K562 (cell line): ENCODE data around the gene ANKRD11. TPM values are rescaled to one million over a fixed set of nuclear protein-coding genes. Genes with fewer than 3 reads are reported as not detected.

Experiments used
- ATAC-seq: fragments of 200-7000 bp; cut with Tn5 transposase; 3 replicates; pipeline ENCODE4 v1.9.1; 2020; ENCODE audit warnings: moderate library complexity
- BruUV-seq: library from RNA; stranded (reverse); fragments of 400-500 nt; replicated peaks from 2 replicates; lab custom pipeline; 2021; lab: Mats Ljungman, UMichigan
- CTCF ChIA-PET: fragments of 300-600 bp; formaldehyde crosslinking; extraction: SDS; loops from one replicate; lab custom pipeline; 2021; ENCODE audit warnings: low intra/inter-chr PET ratio; lab: Yijun Ruan, JAX
- POLR2A ChIA-PET: fragments of 300-600, 350-650 bp; sonication (Branson Sonifier 250); formaldehyde crosslinking; extraction: SDS; loops from one replicate; lab custom pipeline; 2021; ENCODE audit warnings: antibody characterized with exemption, inconsistent platforms; lab: Yijun Ruan, JAX
- DNase-seq, 4 experiments: peaks; one replicate each; pipeline versions ENCODE4 v3.0.0 to v3.0.0-alpha.2; 2011 to 2018; ENCODE audit warnings: low spot score in 3 of 4, mixed read lengths in 3 of 4; ENCODE audit errors: extremely low read depth in 1 of 4
- FAIRE-seq: peaks from 2 replicates; lab custom pipeline; 2011; peaks lifted over from hg19 to GRCh38; lab: Jason Lieb, UNC
- H2AFZ ChIP-seq: 2 replicates; pipeline ENCODE4 v1.6.0; 2011; ENCODE audit warnings: low read depth, low read length, control low read depth, inconsistent platforms
- H3K27ac ChIP-seq: fragments of 200-600 bp; 3 replicates; pipeline ENCODE4 v1.8.0; 2011; ENCODE audit warnings: low read depth, mild to moderate bottlenecking, control low read depth, inconsistent platforms, low read length, moderate library complexity, mixed read lengths; ENCODE audit errors: extremely low read depth
- H3K27me3 ChIP-seq, 2 experiments: fragments of 300-600 bp in 1 of 2; 2 replicates in 1 of 2; 3 replicates in 1 of 2; pipeline versions ENCODE4 v1.6.0 to v1.8.0; 2011; ENCODE audit warnings: inconsistent platforms in 2 of 2, low read length in 2 of 2, mild to moderate bottlenecking in 1 of 2, mixed read lengths in 1 of 2, moderate library complexity in 1 of 2; ENCODE audit not compliant: control insufficient read depth in 2 of 2, insufficient read depth in 2 of 2
- H3K36me3 ChIP-seq: fragments of 300-600 bp; 3 replicates; pipeline ENCODE4 v1.8.0; 2011; ENCODE audit warnings: mild to moderate bottlenecking, low read length, inconsistent platforms; ENCODE audit not compliant: control insufficient read depth, insufficient read depth
- H3K4me1 ChIP-seq, 2 experiments: fragments of 200-600 bp in 1 of 2; replicated peaks in 1 of 2; 2 replicates in 1 of 2; 3 replicates in 1 of 2; pipeline versions ENCODE4 v1.5.1 to v1.8.0; 2011; ENCODE audit warnings: inconsistent platforms in 2 of 2, low read length in 2 of 2, mild to moderate bottlenecking in 1 of 2, mixed read lengths in 1 of 2, moderate library complexity in 1 of 2; ENCODE audit not compliant: control insufficient read depth in 2 of 2, insufficient read depth in 2 of 2
- H3K4me2 ChIP-seq: 2 replicates; pipeline ENCODE4 v1.6.1; 2011; ENCODE audit warnings: low read length, control low read depth, inconsistent platforms, mixed read lengths; ENCODE audit not compliant: insufficient read depth
- H3K4me3 ChIP-seq: fragments of 200-600 bp; sonication (generic), shearing (Covaris generic); 2 replicates; pipeline ENCODE4 v1.5.1; 2016; ENCODE audit warnings: control low read depth, inconsistent platforms
- H3K79me2 ChIP-seq: fragments of 200-600 bp; 3 replicates; pipeline ENCODE4 v1.8.0; 2011; ENCODE audit warnings: low read length, inconsistent platforms; ENCODE audit not compliant: control insufficient read depth, insufficient read depth
- H3K9ac ChIP-seq, 2 experiments: 2 replicates each; pipeline versions ENCODE4 v1.6.0 to v1.6.1; 2011; ENCODE audit warnings: low read depth in 2 of 2, low read length in 2 of 2, control low read depth in 1 of 2, inconsistent platforms in 1 of 2, mild to moderate bottlenecking in 1 of 2, mixed read lengths in 1 of 2; ENCODE audit not compliant: insufficient read depth in 1 of 2
- H3K9me1 ChIP-seq: one replicate; pipeline ENCODE4 v1.6.0; 2011; ENCODE audit warnings: inconsistent platforms, mild to moderate bottlenecking, low read length, moderate library complexity; ENCODE audit not compliant: control insufficient read depth, insufficient read depth
- H3K9me3 ChIP-seq: replicated peaks from 2 replicates; pipeline ENCODE4 v1.5.1; 2011; ENCODE audit warnings: low read depth, low read length, inconsistent platforms; ENCODE audit not compliant: control insufficient read depth, insufficient read depth
- H4K20me1 ChIP-seq: replicated peaks from 2 replicates; pipeline ENCODE4 v1.6.1; 2011; ENCODE audit warnings: low read length, inconsistent platforms, mixed read lengths; ENCODE audit not compliant: control insufficient read depth, insufficient read depth
- BDP1 ChIP-seq: IDR thresholded peaks from 3 replicates; pipeline ENCODE4 v1.6.1; 2011; ENCODE audit not compliant: insufficient read length, insufficient read depth
- BRD9 ChIP-seq: fragments of 450-650 bp; IDR thresholded peaks from 2 replicates; pipeline ENCODE4 v1.6.1; 2018; ENCODE audit warnings: low read depth; ENCODE audit not compliant: partially characterized antibody
- ETV6 ChIP-seq, 3 experiments: fragments of 150-350 bp in 1 of 3; sonication (generic) in 1 of 3; formaldehyde crosslinking in 1 of 3; IDR thresholded peaks; 2 replicates each; pipeline versions ENCODE4 v1.6.1 to v1.8.0; 2014 to 2022; ENCODE audit warnings: borderline replicate concordance in 2 of 3, low read depth in 2 of 3, antibody characterized with exemption in 1 of 3, low read length in 1 of 3, mild to moderate bottlenecking in 1 of 3, missing genetic modification reagents in 1 of 3
- RBFOX2 ChIP-seq: fragments of 200-400 bp; formaldehyde crosslinking; IDR thresholded peaks from 2 replicates; pipeline ENCODE4 v1.6.1; 2017; ENCODE audit warnings: low read depth, mild to moderate bottlenecking, low read length, moderate library complexity
- TCF3 ChIP-seq: sonication (generic); formaldehyde crosslinking; IDR thresholded peaks from 2 replicates; pipeline ENCODE4 v1.4.0; 2020; ENCODE audit warnings: mild to moderate bottlenecking, missing genetic modification reagents
- TRIM28 ChIP-seq: fragments of 450-650 bp; IDR thresholded peaks from 2 replicates; pipeline ENCODE4 v1.6.1; 2017
- ZNF224 ChIP-seq: sonication (generic); formaldehyde crosslinking; IDR thresholded peaks from 2 replicates; pipeline ENCODE4 v1.8.0; 2022; ENCODE audit warnings: mild to moderate bottlenecking, missing genetic modification reagents
- WGBS: fragments of 100-300 bp; shearing (Covaris generic); methylation state at CpG from one replicate; pipeline ENCODE4 v1.1.6; 2016; ENCODE audit warnings: low coverage, mixed read lengths; ENCODE audit not compliant: insufficient coverage; ENCODE audit errors: missing lambda C conversion rate; 5-methylcytosine and 5-hydroxymethylcytosine counted together
- in situ Hi-C: fragments of 300-500 bp; cut with MboI; formaldehyde crosslinking; loops from 4 replicates; pipeline ENCODE4 v1.15.0; 2018; ENCODE audit warnings: inconsistent platforms, mixed read lengths
- intact Hi-C: fragments of 100-400 bp; cut with micrococcal nuclease; formaldehyde crosslinking; loops from 2 replicates; pipeline ENCODE4 v1.14.2; 2022
- polyA plus RNA-seq, 8 experiments: library from polyadenylated mRNA; depleted of rRNA in 4 of 8; stranded (reverse) in 5 of 8; unstranded in 3 of 8; fragments of >200 nt; fragmentation: Nextera tagmentation in 2 of 8; fragmentation: Illumina TruSeq in 1 of 8; extraction: Ambion mirVana in 2 of 8; extraction: Trizol in 1 of 8; gene quantifications; 2 replicates each; pipeline versions ENCODE4 v1.2.1 to v1.2.3, GENCODE V29; 2011 to 2014; ENCODE audit warnings: inconsistent platforms in 1 of 8, missing spikeins in 1 of 8
- total RNA-seq, 7 experiments: library from RNA; depleted of rRNA in 6 of 7; stranded (reverse); fragments of >200 nt in 6 of 7; fragmentation: Illumina TruSeq in 2 of 7; extraction: Trizol in 2 of 7; gene quantifications; 2 replicates each; pipeline versions ENCODE4 v1.2.1 to v1.2.3, GENCODE V29; 2011 to 2021; ENCODE audit warnings: low replicate concordance in 1 of 7
- TF ChIP-seq, protein P1 (sequence below): conservative IDR thresholded peaks from 2 replicates; pipeline ENCODE4 v1.6.1; 2011; ENCODE audit warnings: low read depth, mild to moderate bottlenecking, low read length; ENCODE audit not compliant: control insufficient read depth
- TF ChIP-seq, protein P2 (sequence below): sonication (generic); formaldehyde crosslinking; IDR thresholded peaks from 2 replicates; pipeline ENCODE4 v1.8.1; 2023; ENCODE audit warnings: mild to moderate bottlenecking, missing genetic modification reagents
- TF ChIP-seq, protein P3 (sequence below): fragments of 250-450 bp; sonication (Bioruptor Pico); IDR thresholded peaks from 2 replicates; pipeline ENCODE4 v1.8.0; 2022; ENCODE audit warnings: moderate library complexity, mild to moderate bottlenecking, inconsistent platforms
- TF ChIP-seq, protein P4 (sequence below): fragments of 250-450 bp; sonication (Bioruptor Pico); IDR thresholded peaks from 2 replicates; pipeline ENCODE4 v1.8.0; 2021; ENCODE audit warnings: moderate library complexity, mild to moderate bottlenecking, inconsistent platforms
- TF ChIP-seq, protein P5 (sequence below), 2 experiments: IDR thresholded peaks; 2 replicates each; pipeline ENCODE4 v1.6.1; 2012; ENCODE audit warnings: improper control_type of control experiment in 2 of 2, low read depth in 2 of 2, low read length in 2 of 2, borderline replicate concordance in 1 of 2

Gene ANKRD11
- total and polyA plus RNA-seq, 9 of the 15 experiments (the other 6 are each of a cell fraction or from before 2014, with no cell fraction given): 4.7 to 126 (median 31.7) TPM

DNA sequence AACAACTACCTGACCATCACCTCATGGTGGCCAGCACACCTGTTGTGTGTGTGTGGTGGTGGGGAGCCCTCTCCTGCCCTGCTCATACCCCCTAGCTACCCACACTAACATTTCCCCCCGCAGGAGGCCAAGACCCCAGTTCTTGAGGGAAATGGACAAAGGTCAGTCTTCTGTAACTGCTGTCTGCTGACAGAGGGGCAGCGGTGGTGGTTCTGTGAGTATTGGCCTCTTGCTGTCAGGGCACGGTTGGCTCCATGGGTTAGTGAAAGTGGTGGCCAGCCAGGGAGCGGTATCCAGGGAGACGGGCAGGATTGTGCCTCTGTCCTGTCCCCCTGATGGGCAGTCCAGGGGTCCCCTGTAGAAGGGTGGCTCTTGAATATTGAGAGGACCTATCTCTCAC, 246.7 kb downstream of the ANKRD11 start (continued):
- TF ChIP-seq, protein P1, sequence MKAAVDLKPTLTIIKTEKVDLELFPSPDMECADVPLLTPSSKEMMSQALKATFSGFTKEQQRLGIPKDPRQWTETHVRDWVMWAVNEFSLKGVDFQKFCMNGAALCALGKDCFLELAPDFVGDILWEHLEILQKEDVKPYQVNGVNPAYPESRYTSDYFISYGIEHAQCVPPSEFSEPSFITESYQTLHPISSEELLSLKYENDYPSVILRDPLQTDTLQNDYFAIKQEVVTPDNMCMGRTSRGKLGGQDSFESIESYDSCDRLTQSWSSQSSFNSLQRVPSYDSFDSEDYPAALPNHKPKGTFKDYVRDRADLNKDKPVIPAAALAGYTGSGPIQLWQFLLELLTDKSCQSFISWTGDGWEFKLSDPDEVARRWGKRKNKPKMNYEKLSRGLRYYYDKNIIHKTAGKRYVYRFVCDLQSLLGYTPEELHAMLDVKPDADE: no peak
- TF ChIP-seq BDP1: no peak

DNA sequence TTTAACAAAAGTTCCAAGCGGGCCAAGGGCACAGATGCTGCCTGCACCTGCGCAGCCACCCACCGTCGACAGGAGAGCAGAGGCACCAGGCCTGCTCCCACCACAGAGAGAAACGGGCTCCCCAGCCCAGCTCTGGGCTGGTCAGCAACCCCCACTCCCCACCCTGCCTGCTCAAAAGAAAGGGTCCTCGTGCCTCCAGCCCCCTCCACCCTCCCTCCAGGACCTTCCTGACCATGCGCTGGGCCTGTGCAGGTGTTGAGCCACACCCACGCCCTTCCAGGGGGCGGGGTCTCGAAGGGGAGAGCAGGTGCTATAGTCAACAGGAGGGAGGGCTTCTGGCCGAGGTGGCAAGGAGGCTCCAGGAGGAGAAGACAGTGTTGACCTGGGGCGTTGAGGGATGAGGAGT, 247.6 kb downstream of the ANKRD11 start:
- peaks cover 4% of the 10 kb centered on the region for H3K9me3 ChIP-seq
- no peaks in the 10 kb centered on the region for H3K9me1 ChIP-seq
- H4K20me1 ChIP-seq: no peaks in the 10 kb centered on the region
- in situ Hi-C loops: no loop called here
- no peak for DNase-seq
- no peak for ATAC-seq
- no peak overlapping the region for H2AFZ ChIP-seq
- no peak for FAIRE-seq
- no peak overlapping the region for H3K4me3 ChIP-seq
- no peak overlapping the region for H3K27ac ChIP-seq
- BruUV-seq: no TSS peak
- H3K79me2 ChIP-seq: peaks cover 7% of the 10 kb centered on the region
- H3K4me2 ChIP-seq: no peak overlapping the region
- peaks cover 0 to 39% of the 10 kb centered on the region in 2 experiments; a peak in 3 of 5 replicates for H3K4me1 ChIP-seq
- no peaks in the 10 kb centered on the region for H3K36me3 ChIP-seq
- intact Hi-C loops: no loop called here
- H3K27me3 ChIP-seq: no peaks in the 10 kb centered on the region
- peak overlapping the region in 1 of 2 experiments; percentile 68; a peak in 2 of 4 replicates for H3K9ac ChIP-seq
- POLR2A ChIA-PET: interaction anchor here (1.2 kb wide), 1 partner anchor 83 kb away, joined by 3 read pairs; no protein-coding TSS in a partner anchor
- 53% methylated on average over 9 of the region's 12 CpGs for whole genome bisulfite sequencing
- CTCF ChIA-PET: no interaction called here
- TF ChIP-seq BRD9 (no peak), TRIM28 (no peak), ETV6 (IDR thresholded peaks at IDR 0.05; ENCODE audit: borderline replicate concordance in 1 of 2, low read depth in 2 of 2, low read length in 1 of 2) (no peak), ETV6 (CRISPR knock-in tag; IDR thresholded peaks at IDR 0.05; ENCODE audit: borderline replicate concordance) (no peak), ZNF224 (CRISPR knock-in tag) (no peak), RBFOX2 (peak; percentile 33; the same call in 1 of the 2 replicates), TCF3 (CRISPR knock-in tag) (no peak)
- TF ChIP-seq, protein P2, sequence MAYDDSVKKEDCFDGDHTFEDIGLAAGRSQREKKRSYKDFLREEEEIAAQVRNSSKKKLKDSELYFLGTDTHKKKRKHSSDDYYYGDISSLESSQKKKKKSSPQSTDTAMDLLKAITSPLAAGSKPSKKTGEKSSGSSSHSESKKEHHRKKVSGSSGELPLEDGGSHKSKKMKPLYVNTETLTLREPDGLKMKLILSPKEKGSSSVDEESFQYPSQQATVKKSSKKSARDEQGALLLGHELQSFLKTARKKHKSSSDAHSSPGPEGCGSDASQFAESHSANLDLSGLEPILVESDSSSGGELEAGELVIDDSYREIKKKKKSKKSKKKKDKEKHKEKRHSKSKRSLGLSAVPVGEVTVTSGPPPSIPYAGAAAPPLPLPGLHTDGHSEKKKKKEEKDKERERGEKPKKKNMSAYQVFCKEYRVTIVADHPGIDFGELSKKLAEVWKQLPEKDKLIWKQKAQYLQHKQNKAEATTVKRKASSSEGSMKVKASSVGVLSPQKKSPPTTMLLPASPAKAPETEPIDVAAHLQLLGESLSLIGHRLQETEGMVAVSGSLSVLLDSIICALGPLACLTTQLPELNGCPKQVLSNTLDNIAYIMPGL (CRISPR knock-in tag): no peak
- TF ChIP-seq, protein P3, sequence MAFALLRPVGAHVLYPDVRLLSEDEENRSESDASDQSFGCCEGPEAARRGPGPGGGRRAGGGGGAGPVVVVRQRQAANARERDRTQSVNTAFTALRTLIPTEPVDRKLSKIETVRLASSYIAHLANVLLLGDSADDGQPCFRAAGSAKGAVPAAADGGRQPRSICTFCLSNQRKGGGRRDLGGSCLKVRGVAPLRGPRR (CRISPR knock-in tag): no peak
- TF ChIP-seq, protein P4, sequence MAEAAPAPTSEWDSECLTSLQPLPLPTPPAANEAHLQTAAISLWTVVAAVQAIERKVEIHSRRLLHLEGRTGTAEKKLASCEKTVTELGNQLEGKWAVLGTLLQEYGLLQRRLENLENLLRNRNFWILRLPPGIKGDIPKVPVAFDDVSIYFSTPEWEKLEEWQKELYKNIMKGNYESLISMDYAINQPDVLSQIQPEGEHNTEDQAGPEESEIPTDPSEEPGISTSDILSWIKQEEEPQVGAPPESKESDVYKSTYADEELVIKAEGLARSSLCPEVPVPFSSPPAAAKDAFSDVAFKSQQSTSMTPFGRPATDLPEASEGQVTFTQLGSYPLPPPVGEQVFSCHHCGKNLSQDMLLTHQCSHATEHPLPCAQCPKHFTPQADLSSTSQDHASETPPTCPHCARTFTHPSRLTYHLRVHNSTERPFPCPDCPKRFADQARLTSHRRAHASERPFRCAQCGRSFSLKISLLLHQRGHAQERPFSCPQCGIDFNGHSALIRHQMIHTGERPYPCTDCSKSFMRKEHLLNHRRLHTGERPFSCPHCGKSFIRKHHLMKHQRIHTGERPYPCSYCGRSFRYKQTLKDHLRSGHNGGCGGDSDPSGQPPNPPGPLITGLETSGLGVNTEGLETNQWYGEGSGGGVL: no peak
- TF ChIP-seq, protein P5, sequence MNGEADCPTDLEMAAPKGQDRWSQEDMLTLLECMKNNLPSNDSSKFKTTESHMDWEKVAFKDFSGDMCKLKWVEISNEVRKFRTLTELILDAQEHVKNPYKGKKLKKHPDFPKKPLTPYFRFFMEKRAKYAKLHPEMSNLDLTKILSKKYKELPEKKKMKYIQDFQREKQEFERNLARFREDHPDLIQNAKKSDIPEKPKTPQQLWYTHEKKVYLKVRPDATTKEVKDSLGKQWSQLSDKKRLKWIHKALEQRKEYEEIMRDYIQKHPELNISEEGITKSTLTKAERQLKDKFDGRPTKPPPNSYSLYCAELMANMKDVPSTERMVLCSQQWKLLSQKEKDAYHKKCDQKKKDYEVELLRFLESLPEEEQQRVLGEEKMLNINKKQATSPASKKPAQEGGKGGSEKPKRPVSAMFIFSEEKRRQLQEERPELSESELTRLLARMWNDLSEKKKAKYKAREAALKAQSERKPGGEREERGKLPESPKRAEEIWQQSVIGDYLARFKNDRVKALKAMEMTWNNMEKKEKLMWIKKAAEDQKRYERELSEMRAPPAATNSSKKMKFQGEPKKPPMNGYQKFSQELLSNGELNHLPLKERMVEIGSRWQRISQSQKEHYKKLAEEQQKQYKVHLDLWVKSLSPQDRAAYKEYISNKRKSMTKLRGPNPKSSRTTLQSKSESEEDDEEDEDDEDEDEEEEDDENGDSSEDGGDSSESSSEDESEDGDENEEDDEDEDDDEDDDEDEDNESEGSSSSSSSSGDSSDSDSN (IDR thresholded peaks at IDR 0.05; ENCODE audit: borderline replicate concordance in 1 of 2, low read depth in 2 of 2, low read length in 2 of 2): no peak
